ENCODE measurements around the gene DCUN1D3. TPM values are rescaled to one million over a fixed set of nuclear protein-coding genes. Genes with fewer than 3 reads are reported as not detected.

DCUN1D3 gene
- total RNA-seq, 1 donor: 4.6 TPM

Small RNA genes within 50 kb of the gene (small RNA-seq; reads per million reads assigned to genes)
- not detected for gene RF00618

Other genes starting within 250 kb of the DCUN1D3 start
- gene ACSM1, start 202.7 kb downstream of the DCUN1D3 start, total RNA-seq: 0.27 TPM
- gene THUMPD1, start 158.5 kb downstream of the DCUN1D3 start, total RNA-seq: 193 TPM
- 67.1 TPM for gene ACSM3, start 136.3 kb downstream of the DCUN1D3 start, total RNA-seq
- gene ERI2, start 93.9 kb downstream of the DCUN1D3 start, total RNA-seq: 9.7 TPM
- 33.4 TPM for gene REXO5, start 93.8 kb downstream of the DCUN1D3 start, total RNA-seq
- gene LYRM1, start 413 bp upstream of the DCUN1D3 start, total RNA-seq: 30.4 TPM